Measurements from ENCODE around the gene POU2AF3. TPM values are rescaled to one million over a fixed set of nuclear protein-coding genes. Genes with fewer than 3 reads are reported as not detected.

Gene POU2AF3
- total and polyA plus RNA-seq, 12 donors, result 0.28 to 4.8 (median 1.8) TPM; not detected in 1

DNA sequence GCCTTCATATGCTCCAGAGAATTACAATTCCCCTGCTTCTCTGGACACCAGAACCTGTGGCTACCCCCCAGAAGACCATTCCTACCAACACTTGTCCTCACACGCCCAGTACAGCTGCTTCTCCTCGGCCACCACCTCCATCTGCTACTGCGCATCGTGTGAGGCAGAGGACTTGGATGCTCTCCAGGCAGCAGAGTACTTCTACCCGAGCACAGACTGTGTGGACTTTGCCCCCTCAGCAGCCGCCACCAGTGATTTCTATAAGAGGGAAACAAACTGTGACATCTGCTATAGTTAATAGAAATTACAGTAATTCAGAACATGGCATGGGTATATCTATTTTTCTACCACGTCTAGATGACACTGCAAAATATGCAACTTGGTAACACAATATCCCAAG lies 9.8 kb downstream of the POU2AF3 start:
- intact Hi-C loops (cut with DNase I), result no loop called here
- Histone ChIP-seq H3K4me3 (no peak overlapping the region), H3K9me3 (replicated peaks in 1 of 3) (no peaks in the 10 kb centered on the region), H3K27ac (no peak overlapping the region), H3K27me3 (no peaks in the 10 kb centered on the region), H3K36me3 (replicated peaks in 1 of 2) (no peaks in the 10 kb centered on the region), H3K4me1 (replicated peaks in 1 of 2) (no peaks in the 10 kb centered on the region)
- no peak for TF ChIP-seq POLR2A (IDR thresholded peaks at IDR 0.05)
- TF ChIP-seq, protein P1, sequence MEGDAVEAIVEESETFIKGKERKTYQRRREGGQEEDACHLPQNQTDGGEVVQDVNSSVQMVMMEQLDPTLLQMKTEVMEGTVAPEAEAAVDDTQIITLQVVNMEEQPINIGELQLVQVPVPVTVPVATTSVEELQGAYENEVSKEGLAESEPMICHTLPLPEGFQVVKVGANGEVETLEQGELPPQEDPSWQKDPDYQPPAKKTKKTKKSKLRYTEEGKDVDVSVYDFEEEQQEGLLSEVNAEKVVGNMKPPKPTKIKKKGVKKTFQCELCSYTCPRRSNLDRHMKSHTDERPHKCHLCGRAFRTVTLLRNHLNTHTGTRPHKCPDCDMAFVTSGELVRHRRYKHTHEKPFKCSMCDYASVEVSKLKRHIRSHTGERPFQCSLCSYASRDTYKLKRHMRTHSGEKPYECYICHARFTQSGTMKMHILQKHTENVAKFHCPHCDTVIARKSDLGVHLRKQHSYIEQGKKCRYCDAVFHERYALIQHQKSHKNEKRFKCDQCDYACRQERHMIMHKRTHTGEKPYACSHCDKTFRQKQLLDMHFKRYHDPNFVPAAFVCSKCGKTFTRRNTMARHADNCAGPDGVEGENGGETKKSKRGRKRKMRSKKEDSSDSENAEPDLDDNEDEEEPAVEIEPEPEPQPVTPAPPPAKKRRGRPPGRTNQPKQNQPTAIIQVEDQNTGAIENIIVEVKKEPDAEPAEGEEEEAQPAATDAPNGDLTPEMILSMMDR (IDR thresholded peaks at IDR 0.05), result no peak
- no peak for DNase-seq
- WGBS, 4 donors, result 78 to 91% (median 83%) methylated on average over 5 to 7 of the region's 7 CpGs

- H3K27ac ChIP-seq, result no peak overlapping the region
- WGBS, 4 donors, result 67 to 86% (median 77%) methylated on average over 5 of the region's 5 CpGs
- no peaks in the 10 kb centered on the region for H3K36me3 ChIP-seq (replicated peaks in 1 of 2)
- no peak overlapping the region for H3K4me3 ChIP-seq
- no peak for DNase-seq
- H3K4me1 ChIP-seq (replicated peaks in 1 of 2), result no peaks in the 10 kb centered on the region
- no peaks in the 10 kb centered on the region for H3K9me3 ChIP-seq (replicated peaks in 1 of 3)
- intact Hi-C loops (cut with DNase I), result no loop called here
- TF ChIP-seq, protein P1 (IDR thresholded peaks at IDR 0.05), result no peak
- no peaks in the 10 kb centered on the region for H3K27me3 ChIP-seq
Observed at GRCh38 chr11:111309215-111309915, 11.0 kb downstream of the POU2AF3 start.

- WGBS, 4 donors, result 65 to 78% (median 69%) methylated on average over 3 of the region's 3 CpGs
- Histone ChIP-seq H3K27me3 (no peaks in the 10 kb centered on the region), H3K4me1 (replicated peaks in 1 of 2) (no peaks in the 10 kb centered on the region), H3K4me3 (no peak overlapping the region), H3K27ac (no peak overlapping the region), H3K36me3 (replicated peaks in 1 of 2) (no peaks in the 10 kb centered on the region), H3K9me3 (replicated peaks in 1 of 3) (no peaks in the 10 kb centered on the region)
- TF ChIP-seq POLR2A (IDR thresholded peaks at IDR 0.05), result no peak
- TF ChIP-seq, protein P1 (IDR thresholded peaks at IDR 0.05), result no peak
- no peak for DNase-seq
- intact Hi-C loops (cut with DNase I), result no loop called here
Observed at GRCh38 chr11:111310088-111310487, 11.7 kb downstream of the POU2AF3 start.

GRCh38 chr11:111310723-111311122 lies 12.4 kb downstream of the POU2AF3 start:
- no peak overlapping the region for H3K27ac ChIP-seq
- no peak for DNase-seq
- H3K27me3 ChIP-seq, result no peaks in the 10 kb centered on the region
- no peak overlapping the region for H3K4me3 ChIP-seq
- intact Hi-C loops (cut with DNase I), result no loop called here
- no peaks in the 10 kb centered on the region for H3K36me3 ChIP-seq (replicated peaks in 1 of 2)
- WGBS, 4 donors, result 83 to 93% (median 85%) methylated on average over 4 to 6 of the region's 6 CpGs
- H3K4me1 ChIP-seq (replicated peaks in 1 of 2), result no peaks in the 10 kb centered on the region
- TF ChIP-seq POLR2A (IDR thresholded peaks at IDR 0.05), result no peak
- TF ChIP-seq, protein P1 (IDR thresholded peaks at IDR 0.05), result no peak
- H3K9me3 ChIP-seq (replicated peaks in 1 of 3), result no peaks in the 10 kb centered on the region

Measured in adrenal gland (tissue), 12 donors.